HG03159 (cell line): ENCODE measurements around the gene DPYD.

Source experiments
- ATAC-seq: cut with Tn5 transposase; IDR thresholded peaks from one replicate; pipeline ENCODE4 v1.9.1; 2021; ENCODE audit warnings: mild to moderate bottlenecking, moderate library complexity; ENCODE audit not compliant: unreplicated experiment

Gene DPYD

DNA sequence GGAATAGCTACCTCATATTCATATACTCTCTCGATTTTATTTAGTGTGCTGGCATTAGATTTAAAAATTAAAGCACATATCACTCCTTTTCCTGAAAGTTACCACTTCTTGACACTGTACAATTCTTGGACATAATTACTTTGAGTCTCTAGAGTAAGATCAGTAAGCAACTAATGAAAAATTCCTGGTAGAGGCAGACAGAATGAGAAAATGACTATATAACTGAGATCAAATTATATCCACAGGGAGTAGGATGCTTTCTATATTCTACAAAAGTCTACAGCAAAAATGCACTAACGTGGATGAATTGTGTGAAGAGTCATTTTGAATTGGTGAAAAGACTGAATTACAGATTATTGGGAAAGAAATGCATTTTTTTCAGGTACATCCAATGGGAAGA lies 753.6 kb downstream of the DPYD start:
- no peak for ATAC-seq

GRCh38 chr1:97166626-97167025 lies 754.2 kb downstream of the DPYD start:
- ATAC-seq = no peak

DNA sequence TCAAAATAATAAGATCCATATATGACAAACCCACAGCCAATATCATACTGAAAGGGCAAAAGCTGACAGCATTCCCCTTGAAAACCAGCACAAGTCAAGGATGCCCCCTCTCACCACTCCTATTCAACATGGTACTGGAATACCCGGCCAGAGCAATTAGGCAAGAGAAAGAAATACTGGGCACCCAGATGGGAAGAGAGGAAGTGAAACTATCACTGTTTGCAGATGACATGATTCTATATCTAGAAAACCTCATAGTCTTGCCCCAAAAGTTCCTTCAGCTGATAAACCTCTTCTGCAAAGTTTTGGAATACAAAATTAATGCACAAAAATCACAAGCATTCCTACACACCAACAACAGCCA lies 756.6 kb downstream of the DPYD start:
- ATAC-seq = peak; percentile 51

- ATAC-seq = peak; percentile 58
Measured at GRCh38 chr1:97163591-97164275, 757.1 kb downstream of the DPYD start.

DNA sequence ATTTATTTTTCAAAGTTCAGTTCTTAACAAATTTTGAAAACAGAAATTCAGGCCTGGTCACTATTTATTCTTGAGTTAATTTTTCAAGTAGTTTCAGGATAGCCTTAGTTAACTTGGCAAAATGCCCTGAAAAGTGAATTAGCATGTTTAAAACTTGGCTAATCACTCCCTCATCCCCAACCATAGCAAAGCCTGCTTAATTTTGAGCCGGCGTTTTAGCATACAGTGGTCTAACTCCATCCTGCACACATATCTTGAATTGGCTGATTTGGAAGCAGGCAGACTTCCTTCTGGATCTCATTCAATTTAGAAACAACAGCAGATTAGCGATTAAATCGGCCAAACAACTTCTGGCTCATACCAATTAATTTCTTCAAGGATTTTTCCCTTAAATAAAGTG lies 760.0 kb downstream of the DPYD start:
- ATAC-seq = no peak

DNA sequence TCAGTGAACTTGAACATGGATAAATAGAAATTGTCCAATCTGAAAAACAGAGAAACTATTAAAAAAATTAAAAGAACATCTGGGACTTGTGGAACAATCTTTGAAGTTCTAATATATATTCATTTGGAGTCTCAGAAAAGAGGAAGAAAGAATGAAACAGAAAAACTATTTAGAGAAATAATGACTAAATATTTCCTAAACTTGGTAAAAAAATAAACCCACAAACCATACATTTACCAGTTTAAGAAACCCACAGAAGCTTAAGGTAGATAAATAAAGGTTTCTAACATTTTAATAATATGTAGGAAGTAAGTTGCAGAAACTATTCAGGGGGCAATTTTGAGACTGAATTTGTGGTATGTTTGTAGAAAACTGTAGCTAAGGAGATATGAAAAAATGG lies 761.5 kb downstream of the DPYD start:
- peak; percentile 61 for ATAC-seq

DNA sequence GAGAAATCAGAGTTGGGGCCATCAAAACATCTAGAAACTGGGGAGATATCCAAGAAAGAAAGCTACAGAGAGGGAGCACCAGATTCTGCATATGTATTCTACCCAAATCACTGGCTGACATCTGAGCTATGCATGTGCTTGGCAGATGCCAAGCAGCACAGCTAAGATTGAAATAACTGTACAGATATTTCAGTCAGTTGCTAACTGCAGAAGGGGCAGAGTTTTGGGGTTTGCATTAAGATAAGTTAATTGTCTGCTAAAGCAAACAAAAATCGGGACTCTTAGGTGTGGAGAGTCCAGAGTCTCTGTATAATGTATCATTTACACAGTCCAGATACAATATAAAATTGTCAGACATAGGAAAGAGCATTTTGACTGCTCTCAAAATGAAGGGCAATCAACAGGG lies 762.1 kb downstream of the DPYD start:
- ATAC-seq = no peak

- no peak for ATAC-seq
Measured at GRCh38 chr1:97157991-97158390, 762.8 kb downstream of the DPYD start.

DNA sequence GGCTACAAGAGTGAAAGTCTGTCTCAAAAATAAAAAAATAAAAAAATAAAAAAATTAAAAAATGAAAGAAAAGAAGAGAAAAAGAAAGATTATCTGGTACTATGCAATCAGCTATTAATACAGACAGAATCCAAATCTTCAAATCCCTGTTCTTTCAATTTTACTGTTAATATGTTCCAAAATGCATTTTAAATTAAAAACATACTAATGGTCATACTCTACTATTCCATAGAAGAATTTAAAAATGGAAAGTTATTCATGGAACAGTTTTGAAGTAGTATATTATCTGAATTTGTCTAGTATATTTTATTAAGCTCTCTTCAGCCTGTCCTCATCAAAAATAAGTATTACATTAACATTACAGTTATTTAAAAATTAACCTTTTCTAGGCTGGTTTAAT lies 769.2 kb downstream of the DPYD start:
- no peak for ATAC-seq

DNA sequence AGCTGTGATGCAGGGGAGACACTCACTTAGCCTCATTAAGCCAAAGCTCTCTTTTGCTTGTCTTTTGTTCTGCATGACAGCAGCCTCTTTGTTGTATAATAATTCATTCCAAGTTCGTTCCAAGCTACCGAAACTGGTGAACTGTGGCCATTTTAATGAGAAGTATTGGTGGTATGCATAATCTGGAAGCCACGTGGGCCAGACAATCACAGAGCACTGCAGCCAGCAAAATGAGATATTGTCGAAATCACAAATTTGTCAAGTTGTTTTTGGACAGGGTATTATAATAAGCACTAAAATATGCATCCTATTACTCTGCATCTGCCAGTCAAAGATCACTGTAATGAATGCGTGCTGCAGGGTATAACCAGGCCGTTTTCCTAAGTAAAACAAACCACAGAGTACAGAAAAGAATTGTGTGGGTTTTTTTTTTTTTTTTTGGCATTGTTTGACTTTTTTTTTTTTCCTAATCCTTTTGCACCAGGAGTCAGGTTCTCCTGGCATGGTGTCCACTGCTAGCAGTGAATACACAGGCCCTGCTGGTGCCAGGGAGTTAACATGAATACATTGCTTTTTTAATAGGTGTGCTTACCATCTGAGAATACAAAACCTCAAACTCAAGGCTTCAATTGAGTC lies 775.4 kb downstream of the DPYD start:
- no peak for ATAC-seq

- ATAC-seq = no peak
Measured at GRCh38 chr1:97144527-97144926, 776.3 kb downstream of the DPYD start.

DNA sequence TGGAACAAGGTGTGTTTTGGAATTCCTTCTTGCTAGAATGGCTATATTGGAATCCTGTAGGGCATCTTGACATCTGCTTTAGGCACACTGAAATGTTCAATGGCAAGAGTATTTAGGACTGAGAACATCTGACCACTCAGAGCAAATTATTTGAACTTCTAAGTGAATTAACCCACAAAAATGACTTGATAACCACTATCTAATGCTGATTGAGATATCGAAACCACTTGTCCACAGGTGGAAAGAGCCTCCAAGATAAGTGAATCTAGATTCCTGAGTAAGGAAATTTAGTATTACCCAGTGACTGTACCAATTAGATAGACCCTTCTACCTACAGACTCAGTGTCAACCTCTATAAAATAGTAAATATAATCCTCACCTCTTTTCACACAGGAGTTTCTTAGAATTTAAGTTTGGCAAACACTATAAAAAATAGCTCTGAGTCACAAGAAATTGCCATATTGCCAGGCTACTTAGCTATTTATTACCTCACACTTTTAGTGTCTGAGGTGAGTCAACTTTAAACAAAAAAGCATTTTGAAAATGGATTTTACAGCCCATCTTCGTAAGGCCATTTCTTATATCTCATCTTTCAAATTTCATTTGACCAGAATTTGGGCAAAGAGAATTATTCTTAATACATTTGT lies 777.5 kb downstream of the DPYD start:
- ATAC-seq = no peak

DNA sequence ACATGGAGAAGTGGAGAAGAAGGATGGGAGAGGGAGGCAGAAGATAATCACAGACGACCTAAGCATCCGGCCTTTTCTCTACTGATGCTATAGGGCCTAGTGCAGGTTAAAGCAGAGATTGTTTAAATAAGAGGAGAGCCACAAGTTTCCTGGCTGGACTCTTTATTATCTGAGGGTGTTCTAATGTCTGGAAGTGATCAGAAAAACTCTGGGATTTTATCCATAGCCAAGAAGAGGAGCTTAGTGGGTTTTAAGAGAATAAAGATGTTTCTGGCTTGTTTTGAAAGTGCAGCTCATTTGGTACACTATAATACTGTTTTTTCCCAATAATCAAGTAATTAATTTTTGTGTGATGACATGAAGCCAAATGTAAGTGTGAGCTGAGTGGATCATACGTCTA lies 780.2 kb downstream of the DPYD start:
- no peak for ATAC-seq

GRCh38 chr1:97139512-97139911 lies 781.3 kb downstream of the DPYD start:
- no peak for ATAC-seq

- ATAC-seq = peak; percentile 25
Measured at GRCh38 chr1:97138515-97139032, 782.3 kb downstream of the DPYD start.

DNA sequence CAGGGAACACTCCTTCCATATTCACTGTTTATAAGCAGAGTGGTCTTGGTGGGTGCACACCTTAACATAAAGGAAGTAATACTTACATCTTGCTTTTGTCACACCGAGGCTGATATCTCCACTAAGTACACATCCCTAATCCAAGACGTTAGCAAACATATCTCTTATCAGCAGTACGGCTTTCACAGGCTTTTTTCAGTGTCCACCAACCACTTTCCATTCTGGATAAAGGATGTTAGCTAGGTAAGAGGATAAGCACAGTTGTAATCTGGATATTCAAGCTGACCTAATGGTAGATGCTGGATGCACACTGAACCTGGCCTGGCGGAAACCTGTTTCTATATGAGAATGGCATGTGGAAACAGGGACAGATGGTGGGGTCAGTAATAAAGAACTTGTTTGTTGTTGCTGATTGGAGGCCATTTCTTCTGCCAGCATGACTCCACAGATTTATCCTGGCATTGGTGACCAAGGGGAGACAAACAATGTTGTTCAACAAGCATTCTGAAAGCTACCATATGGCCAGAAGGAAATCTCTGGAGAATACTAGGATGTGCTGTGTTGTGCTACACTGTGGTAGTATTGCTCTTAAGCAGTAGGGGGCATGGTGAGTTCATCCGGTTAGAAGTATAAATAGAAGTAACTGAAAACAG lies 782.8 kb downstream of the DPYD start:
- peak; percentile 99 for ATAC-seq

DNA sequence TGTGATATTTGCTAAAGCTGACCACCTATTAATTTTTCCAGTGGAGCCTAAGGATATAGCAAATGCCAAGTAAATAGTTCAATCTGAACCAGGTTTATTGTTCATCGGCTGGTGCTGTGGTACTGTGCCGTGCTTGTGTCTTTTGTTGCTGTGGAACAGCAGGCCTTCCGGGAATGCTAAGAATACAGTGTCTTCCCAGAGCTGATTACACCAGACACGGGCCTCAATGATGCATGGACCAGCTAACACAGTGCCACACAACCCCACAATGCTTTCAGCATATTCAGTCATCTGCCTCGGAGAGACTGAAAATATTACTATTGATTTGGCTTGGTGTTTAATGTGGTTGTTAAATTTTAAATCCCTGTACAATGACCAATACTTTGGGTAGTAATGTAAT lies 783.8 kb downstream of the DPYD start:
- no peak for ATAC-seq

- ATAC-seq = no peak
Measured at GRCh38 chr1:97135972-97136371, 784.9 kb downstream of the DPYD start.

- ATAC-seq = no peak
Measured at GRCh38 chr1:97128426-97128825, 792.4 kb downstream of the DPYD start.

DNA sequence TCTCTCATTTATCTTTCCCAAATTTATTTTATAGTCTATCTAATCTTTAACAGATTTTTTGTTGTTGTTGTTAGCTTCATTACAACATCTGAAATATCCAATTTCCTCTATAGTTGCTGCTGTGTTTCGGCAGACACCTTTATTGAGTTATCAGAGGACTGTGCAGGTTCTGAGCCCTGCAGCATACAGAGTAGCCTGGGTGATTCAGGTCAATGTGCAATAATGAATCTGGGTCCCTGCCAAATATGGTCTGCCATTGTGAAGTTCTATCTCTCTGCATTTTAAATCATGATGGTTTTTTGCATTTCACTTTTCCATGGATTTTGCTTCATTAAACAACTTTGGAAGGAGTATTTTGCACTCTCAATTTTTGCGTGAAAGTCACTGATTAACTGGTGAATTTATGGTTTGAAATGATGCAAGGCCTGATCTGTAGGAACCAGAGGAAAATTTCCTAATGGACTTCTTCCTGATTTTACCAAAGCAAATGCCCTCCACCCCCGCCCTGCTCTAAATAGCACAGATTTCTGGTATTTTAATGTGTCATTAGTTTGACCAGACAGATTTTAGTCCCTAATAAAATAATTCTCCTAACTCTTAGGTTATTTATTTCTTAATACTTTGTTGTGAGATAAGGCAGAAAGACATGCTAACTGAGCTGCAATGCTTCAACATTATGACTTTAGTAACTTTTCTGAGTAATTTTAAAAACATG lies 797.0 kb downstream of the DPYD start:
- no peak for ATAC-seq

DNA sequence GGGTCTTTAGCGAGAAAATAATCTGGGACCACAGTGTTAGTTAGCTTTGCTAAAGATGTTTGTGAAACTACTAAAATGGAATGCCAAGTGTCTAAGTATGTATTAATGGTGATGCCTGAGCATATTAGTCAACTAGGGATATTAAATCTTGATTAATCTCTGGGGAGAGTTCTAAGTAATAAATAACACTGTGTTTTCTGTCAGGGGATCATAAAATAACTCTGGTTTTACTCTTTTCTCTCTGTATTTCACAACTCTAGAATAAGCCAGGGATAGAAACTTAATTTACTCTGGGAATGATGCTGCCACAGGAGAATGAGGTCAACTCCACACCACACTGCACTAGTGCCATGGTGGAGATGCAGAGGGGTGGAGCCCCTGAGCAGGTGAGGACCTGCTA lies 800.0 kb downstream of the DPYD start:
- no peak for ATAC-seq
